ENCODE data around the gene KIRREL3. TPM values are rescaled to one million over a fixed set of nuclear protein-coding genes. Genes with fewer than 3 reads are reported as not detected.

Gene KIRREL3
- total and polyA plus RNA-seq, 2 of the 4 experiments (the other 2 are of a cell fraction) = 10.9 to 15.9 TPM

GRCh38 chr11:126469311-126469710 lies 531.3 kb downstream of the KIRREL3 start:
- ATAC-seq (ENCODE audit: low read depth) (no peak), DNase-seq (no peak)
- Histone ChIP-seq H3K14ac (replicated peaks; ENCODE audit: low read depth, low read length) (no peak overlapping the region), H2AK5ac (ENCODE audit: low read depth, low read length) (no peak overlapping the region), H3K23ac (ENCODE audit: low read depth, low read length) (no peak overlapping the region), H2BK20ac (ENCODE audit: low read depth, low read length) (no peak overlapping the region), H2BK120ac (ENCODE audit: low read depth, low read length) (no peak overlapping the region), H3K4me1 (ENCODE audit: control insufficient read depth, insufficient read depth, low read length) (no peaks in the 10 kb centered on the region), H3K9ac (ENCODE audit: low read depth, low read length) (no peak overlapping the region), H2BK5ac (ENCODE audit: low read depth, low read length, poor library complexity, severe bottlenecking) (no peak overlapping the region), H3K27me3 (ENCODE audit: control insufficient read depth, insufficient read depth, low read length) (no peaks in the 10 kb centered on the region; the same call in 1 of the 2 replicates), H3K9me1 (ENCODE audit: insufficient read depth, low read length) (no peaks in the 10 kb centered on the region), H2BK15ac (ENCODE audit: low read depth, low read length) (no peak overlapping the region), H2AFZ (replicated peaks; ENCODE audit: low read length, poor library complexity) (no peak overlapping the region), H3K27ac (ENCODE audit: insufficient read depth, low read length) (no peak overlapping the region), H3K9me3 (ENCODE audit: control insufficient read depth, insufficient read depth, low read length) (peaks cover 5% of the 10 kb centered on the region), H4K5ac (ENCODE audit: low read depth, low read length) (no peak overlapping the region), H3K36me3 (ENCODE audit: control insufficient read depth, insufficient read depth, low read length) (no peaks in the 10 kb centered on the region), H3K18ac (ENCODE audit: low read depth, low read length) (no peak overlapping the region), H3K4ac (ENCODE audit: low read depth, low read length) (no peak overlapping the region), H3K4me3 (ENCODE audit: insufficient read depth, low read depth, low read length) (no peak overlapping the region), H3K56ac (ENCODE audit: extremely low read depth, insufficient read depth, low read length) (no peak overlapping the region), H3K4me2 (ENCODE audit: low read depth, low read length) (no peak overlapping the region), H4K20me1 (ENCODE audit: insufficient read depth, low read length) (no peaks in the 10 kb centered on the region; the same call in 1 of the 2 replicates), H4K91ac (ENCODE audit: insufficient read depth, low read depth, low read length) (no peak overlapping the region), H2AK9ac (replicated peaks; ENCODE audit: low read depth, low read length, poor library complexity) (no peak overlapping the region), H3K79me1 (ENCODE audit: low read depth in 1 of 2, low read length in 2 of 2) (no peaks in the 10 kb centered on the region), H4K8ac (ENCODE audit: low read depth in 2 of 2, low read length in 2 of 2) (no peak overlapping the region)
- no TSS peak for BruUV-seq (replicated peaks)
- ChIA-PET CTCF (interaction anchor here (1.0 to 2.2 kb wide), 2 partner anchors 11 to 549 kb away, joined by 3 to 5 read pairs; no protein-coding TSS in a partner anchor), POLR2A (ENCODE audit: unreplicated experiment) (no interaction called here)
- WGBS, 2 experiments (ENCODE audit: extremely low coverage in 2 of 2, insufficient read length in 1 of 2) = no CpG with 5 or more reads among the region's 7 CpGs
- intact Hi-C loops (cut with micrococcal nuclease) (no loop called here), dilution Hi-C loops (cut with HindIII; ENCODE audit: low sequenced_read_pairs, unreplicated experiment) (no loop called here), in situ Hi-C loops (cut with MboI; ENCODE audit: low sequenced_read_pairs) (no loop called here)
- TF ChIP-seq MXI1 (IDR thresholded peaks at IDR 0.05; ENCODE audit: borderline replicate concordance, low read depth, low read length) = no peak
- no peak for TF ChIP-seq NFE2L2 (IDR thresholded peaks at IDR 0.05; ENCODE audit: low read depth, low read length)
- no peak for TF ChIP-seq CEBPB (IDR thresholded peaks at IDR 0.05; ENCODE audit: low read depth, low read length)
- no peak for TF ChIP-seq CTCF (conservative IDR thresholded peaks at IDR 0.05; ENCODE audit: low read depth, low read length)
- no peak for TF ChIP-seq ELK1 (IDR thresholded peaks at IDR 0.05; ENCODE audit: borderline replicate concordance, low read depth, low read length)
- TF ChIP-seq MAFK (IDR thresholded peaks at IDR 0.05; ENCODE audit: low read depth, low read length) = no peak
- no peak for TF ChIP-seq FOS (IDR thresholded peaks at IDR 0.05; ENCODE audit: low read depth, low read length)
- no peak for TF ChIP-seq BHLHE40 (IDR thresholded peaks at IDR 0.05; ENCODE audit: low read depth, low read length)
- no peak for TF ChIP-seq RCOR1 (IDR thresholded peaks at IDR 0.05; ENCODE audit: insufficient replicate concordance, low read length)
- TF ChIP-seq CHD1 (IDR thresholded peaks at IDR 0.05; ENCODE audit: low read depth, low read length) = no peak
- no peak for TF ChIP-seq RAD21 (IDR thresholded peaks at IDR 0.05; ENCODE audit: low read length)
- TF ChIP-seq USF2 (IDR thresholded peaks at IDR 0.05; ENCODE audit: low read depth, low read length) = no peak

Data from IMR-90 (cell line).